ENCODE data around the gene CSTPP1. TPM values are rescaled to one million over a fixed set of nuclear protein-coding genes. Genes with fewer than 3 reads are reported as not detected.

Gene CSTPP1
- total and polyA plus RNA-seq, 2 of the 8 experiments (the other 6 are each of a cell fraction or from before 2014, with no cell fraction given), result 24.2 to 28.7 TPM

DNA sequence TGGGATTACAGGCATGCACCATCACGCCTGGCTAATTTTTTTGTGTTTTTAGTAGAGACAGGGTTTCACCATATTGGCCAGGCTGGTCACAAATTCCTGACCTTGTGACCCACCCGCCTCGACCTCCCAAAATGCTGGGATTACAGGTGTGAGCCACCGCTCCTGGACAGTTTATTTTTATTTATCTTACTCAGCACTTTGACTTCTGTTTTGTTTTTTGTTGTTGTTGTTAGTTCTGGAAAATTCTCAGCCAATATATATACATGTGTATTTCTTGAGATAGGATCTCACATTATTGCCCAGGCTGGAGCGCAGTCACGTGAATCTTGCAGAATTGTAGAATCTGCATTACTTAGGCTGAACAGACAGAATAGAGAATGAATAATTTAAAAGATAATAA, 107.6 kb downstream of the CSTPP1 start:
- Histone ChIP-seq H3K56ac (replicated peaks; ENCODE audit: insufficient read length, low read depth, low read length) (no peak overlapping the region), H3K36me3 (ENCODE audit: control insufficient read depth in 2 of 4, insufficient read depth in 4 of 4, low read length in 3 of 4) (no peaks in the 10 kb centered on the region), H4K91ac (replicated peaks; ENCODE audit: insufficient read length, low read length) (no peak overlapping the region), H2AK5ac (ENCODE audit: low read depth, low read length) (no peak overlapping the region), H3K18ac (ENCODE audit: extremely low read depth, low read length) (no peak overlapping the region), H4K5ac (ENCODE audit: insufficient read length, low read depth, low read length) (no peak overlapping the region), H2BK120ac (replicated peaks; ENCODE audit: low read depth, low read length) (no peak overlapping the region), H3K9me3 (ENCODE audit: insufficient read depth in 2 of 2, low read depth in 1 of 2, low read length in 1 of 2) (no peaks in the 10 kb centered on the region), H2AFZ (ENCODE audit: low read length) (no peak overlapping the region), H3K4ac (replicated peaks; ENCODE audit: insufficient read length, low read depth, low read length) (no peak overlapping the region), H3K27me3 (replicated peaks in 1 of 4; ENCODE audit: control insufficient read depth in 3 of 4, extremely low read depth in 1 of 4, insufficient read depth in 3 of 4, low read length in 3 of 4) (no peaks in the 10 kb centered on the region), H2BK5ac (ENCODE audit: low read depth, low read length) (no peak overlapping the region), H3K14ac (ENCODE audit: insufficient read length) (no peak overlapping the region), H2BK12ac (ENCODE audit: low read depth, low read length) (no peak overlapping the region), H3K23ac (ENCODE audit: insufficient read length) (no peak overlapping the region), H3K4me2 (ENCODE audit: insufficient read depth in 1 of 2, low read depth in 2 of 2, low read length in 2 of 2) (no peak overlapping the region), H3K4me1 (replicated peaks in 1 of 4; ENCODE audit: control insufficient read depth in 3 of 4, insufficient read depth in 4 of 4, low read length in 3 of 4) (no peaks in the 10 kb centered on the region), H3K23me2 (ENCODE audit: low read depth, low read length) (no peaks in the 10 kb centered on the region), H3K9ac (replicated peaks in 1 of 4; ENCODE audit: extremely low read depth in 1 of 4, low read depth in 3 of 4, low read length in 3 of 4) (no peak overlapping the region), H2BK20ac (ENCODE audit: low read length) (no peak overlapping the region), H3K27ac (ENCODE audit: low read depth, low read length) (no peak overlapping the region), H4K20me1 (replicated peaks in 1 of 2; ENCODE audit: control insufficient read depth in 1 of 2, insufficient read depth in 2 of 2, low read length in 2 of 2) (no peaks in the 10 kb centered on the region), H3K79me1 (ENCODE audit: low read depth, low read length) (no peaks in the 10 kb centered on the region), H3K4me3 (ENCODE audit: extremely low read depth in 1 of 4, insufficient read depth in 2 of 4, low read depth in 3 of 4, low read length in 4 of 4) (no peak overlapping the region), H3K79me2 (ENCODE audit: control insufficient read depth in 1 of 2, insufficient read depth in 2 of 2, low read length in 2 of 2) (no peaks in the 10 kb centered on the region), H2BK15ac (ENCODE audit: low read length) (no peak overlapping the region), H4K8ac (ENCODE audit: extremely low read depth, insufficient read depth, low read length) (no peak overlapping the region)
- WGBS, 2 experiments (ENCODE audit: extremely low coverage in 1 of 2, insufficient coverage in 1 of 2, insufficient read length in 1 of 2, insufficient replicate concordance in 2 of 2, low coverage in 1 of 2, low lambda C conversion rate in 2 of 2, missing lambda C conversion rate in 1 of 2), result 97% methylated on average over 6 of the region's 6 CpGs; no CpG with 5 or more reads in 1 of the 2 experiments
- CTCF ChIA-PET (ENCODE audit: partially characterized antibody), result interaction anchor here (0.6 to 1.3 kb wide), 2 partner anchors 23 to 42 kb away, joined by 3 read pairs; no protein-coding TSS in a partner anchor
- POLR2A ChIA-PET (ENCODE audit: partially characterized antibody), result interaction anchor here (0.6 kb wide), 1 partner anchor 12 kb away, joined by 3 read pairs; no protein-coding TSS in a partner anchor
- TF ChIP-seq POLR2AphosphoS5 (IDR thresholded peaks at IDR 0.05; ENCODE audit: low read depth, low read length), result no peak
- no peak for DNase-seq (ENCODE audit: low read depth in 1 of 2, low spot score in 2 of 2)
- no peak for FAIRE-seq
